Measurements from ENCODE around the gene MED31. TPM values are rescaled to one million over a fixed set of nuclear protein-coding genes. Genes with fewer than 3 reads are reported as not detected.

The MED31 gene
- total RNA-seq: 9.0 and 9.3 TPM in 2 replicates

GRCh38 chr17:6651354-6651918, at the start of gene MED31, which contains the start of gene C17orf100:
Gene MED31, minus strand, starts transcription at chr17:6651605. Its CDS starts 77 bp downstream, at chr17:6651528.
Gene C17orf100, plus strand, starts transcription at chr17:6651762. Its CDS starts 152 bp downstream, at chr17:6651914.

DNA sequence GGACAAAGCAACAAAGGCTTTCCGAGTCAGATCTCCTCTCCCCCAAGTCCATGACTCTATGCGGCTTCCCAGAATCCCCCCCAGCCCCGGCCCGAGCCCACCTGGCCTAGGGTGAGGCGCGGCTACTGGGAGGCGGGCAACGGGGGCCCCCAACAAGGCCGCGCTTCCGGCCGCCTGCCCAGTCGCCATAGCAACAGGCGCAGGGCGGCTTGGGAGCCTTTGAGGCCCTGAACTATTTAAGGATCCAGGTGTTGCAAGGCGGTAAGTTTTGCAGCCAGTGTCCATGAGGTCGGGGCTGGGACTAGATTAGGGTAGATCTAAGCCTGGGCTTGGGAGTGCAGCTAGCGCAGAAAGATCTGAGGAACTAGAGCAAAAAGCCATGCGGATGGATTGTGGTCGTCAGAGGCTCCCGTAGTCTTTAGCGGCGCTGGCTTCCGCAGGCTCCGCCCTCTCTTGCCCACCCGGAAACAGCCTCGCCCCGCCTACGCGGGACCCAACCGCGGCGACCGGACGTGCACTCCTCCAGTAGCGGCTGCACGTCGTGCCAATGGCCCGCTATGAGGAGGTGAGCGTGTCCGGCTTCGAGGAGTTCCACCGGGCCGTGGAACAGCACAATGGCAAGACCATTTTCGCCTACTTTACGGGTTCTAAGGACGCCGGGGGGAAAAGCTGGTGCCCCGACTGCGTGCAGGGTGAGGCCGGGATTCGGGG, 10.7 kb downstream of the MED31 start, which contains the start of the genes KIAA0753 and TXNDC17:
KIAA0753 (minus strand) TSS at position 176 of the 711 bp plus-strand sequence. CDS start 5,608 bp downstream, outside the sequence.
TXNDC17 (plus strand) TSS at position 525 of the 711 bp plus-strand sequence; CDS start at position 548, 23 bp downstream.

Other genes starting within 250 kb of the MED31 start
- under 0.01 and 0.19 TPM in 2 replicates for gene AIPL1, start 216.5 kb downstream of the MED31 start, total RNA-seq
- 4.2 and 34.7 TPM in 2 replicates for gene PIMREG, start 207.2 kb downstream of the MED31 start, total RNA-seq
- 0.28 and 0.58 TPM in 2 replicates for gene PITPNM3, start 95.0 kb downstream of the MED31 start, total RNA-seq
- gene KIAA0753, start 10.9 kb downstream of the MED31 start, total RNA-seq: 7.6 and 9.4 TPM in 2 replicates
- 132 and 272 TPM in 2 replicates for gene TXNDC17, start 10.5 kb downstream of the MED31 start, total RNA-seq
- 0.38 and 0.56 TPM in 2 replicates for gene C17orf100, start 157 bp upstream of the MED31 start, total RNA-seq
- not detected in 2 replicates for gene SLC13A5, start 61.8 kb upstream of the MED31 start, total RNA-seq
- gene XAF1, start 104.4 kb upstream of the MED31 start, total RNA-seq: 10.0 and 23.4 TPM in 2 replicates
- gene FBXO39, start 124.6 kb upstream of the MED31 start, total RNA-seq: under 0.01 and 0.56 TPM in 2 replicates
- not detected in 2 replicates for gene TEKT1, start 180.1 kb upstream of the MED31 start, total RNA-seq

All from regular cardiac myocyte (primary cell).